NCI-H1048 (cell line): ENCODE measurements around the gene ARGLU1.

ENCODE experiments used
- DNase-seq: peaks from one replicate; lab custom pipeline; 2025; lab: John Stamatoyannopoulos, UW

The ARGLU1 gene

GRCh38 chr13:106586648-106587166 lies 18.8 kb upstream of the ARGLU1 start:
- no peak for DNase-seq

GRCh38 chr13:106581225-106581624 lies 13.3 kb upstream of the ARGLU1 start:
- DNase-seq, result no peak

DNA sequence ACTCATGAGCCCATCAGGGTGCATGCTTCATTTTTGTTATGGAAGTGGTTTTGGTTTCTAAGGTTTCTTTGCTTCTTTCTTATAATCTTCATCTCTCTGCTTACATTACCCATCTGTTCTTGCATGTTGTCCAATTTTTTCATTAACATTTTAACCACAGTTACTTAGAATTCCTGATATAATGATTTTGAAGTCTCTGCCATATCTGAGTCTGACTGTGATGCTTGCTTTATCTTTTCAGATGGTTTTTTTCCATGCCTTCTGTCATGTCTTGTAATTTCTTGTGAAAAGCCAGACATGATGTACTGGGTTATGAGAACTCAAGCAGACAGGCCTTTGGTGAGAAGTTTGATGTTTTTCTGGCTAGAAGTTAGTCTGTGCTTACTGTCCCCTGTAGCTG lies 8.0 kb upstream of the ARGLU1 start:
- DNase-seq, result no peak

GRCh38 chr13:106573868-106574267 lies 5.9 kb upstream of the ARGLU1 start:
- DNase-seq, result no peak

GRCh38 chr13:106573284-106573846 lies 5.4 kb upstream of the ARGLU1 start:
- DNase-seq, result no peak

GRCh38 chr13:106570299-106570852 lies 2.4 kb upstream of the ARGLU1 start:
- peak; percentile 83 for DNase-seq

DNA sequence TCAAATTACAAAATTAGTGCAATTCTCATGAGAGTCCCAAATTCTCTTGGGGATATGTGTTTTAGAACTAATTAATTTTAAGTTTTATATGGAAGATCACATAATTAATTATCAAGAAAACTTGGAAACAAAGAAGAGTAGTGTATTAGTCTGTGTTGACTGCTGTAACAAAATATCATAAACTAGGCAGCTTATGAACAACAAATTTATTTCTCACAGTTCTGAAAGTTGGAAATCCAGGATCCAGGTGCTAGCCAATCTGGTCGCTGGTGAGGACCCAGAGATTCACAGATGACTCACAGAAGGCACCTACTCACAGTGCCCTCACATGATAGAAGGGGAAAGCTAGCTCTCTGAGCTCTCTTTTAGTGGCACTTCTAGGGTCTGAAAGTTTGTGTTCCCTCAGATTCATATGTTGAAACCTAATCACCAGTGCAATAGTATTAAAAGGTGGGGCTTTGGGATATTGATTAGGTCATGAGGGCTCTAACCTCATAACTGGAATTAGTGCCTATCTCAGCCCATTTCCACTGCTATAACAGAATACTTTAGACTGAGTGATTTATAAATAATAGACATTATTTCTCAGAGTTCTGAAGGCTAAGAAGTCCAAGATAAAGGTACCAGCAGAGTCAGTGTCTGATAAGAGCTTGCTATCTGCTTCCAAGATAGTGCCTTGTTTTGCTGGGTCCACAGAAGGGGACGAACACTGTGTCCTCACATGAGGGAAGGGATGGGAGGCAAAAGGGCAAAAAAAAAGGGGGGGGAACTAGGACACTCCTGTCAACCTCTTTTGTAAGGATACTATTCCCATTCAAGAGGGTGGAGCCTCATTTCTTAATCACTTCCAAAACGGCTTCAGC lies 1.5 kb upstream of the ARGLU1 start:
- no peak for DNase-seq

DNA sequence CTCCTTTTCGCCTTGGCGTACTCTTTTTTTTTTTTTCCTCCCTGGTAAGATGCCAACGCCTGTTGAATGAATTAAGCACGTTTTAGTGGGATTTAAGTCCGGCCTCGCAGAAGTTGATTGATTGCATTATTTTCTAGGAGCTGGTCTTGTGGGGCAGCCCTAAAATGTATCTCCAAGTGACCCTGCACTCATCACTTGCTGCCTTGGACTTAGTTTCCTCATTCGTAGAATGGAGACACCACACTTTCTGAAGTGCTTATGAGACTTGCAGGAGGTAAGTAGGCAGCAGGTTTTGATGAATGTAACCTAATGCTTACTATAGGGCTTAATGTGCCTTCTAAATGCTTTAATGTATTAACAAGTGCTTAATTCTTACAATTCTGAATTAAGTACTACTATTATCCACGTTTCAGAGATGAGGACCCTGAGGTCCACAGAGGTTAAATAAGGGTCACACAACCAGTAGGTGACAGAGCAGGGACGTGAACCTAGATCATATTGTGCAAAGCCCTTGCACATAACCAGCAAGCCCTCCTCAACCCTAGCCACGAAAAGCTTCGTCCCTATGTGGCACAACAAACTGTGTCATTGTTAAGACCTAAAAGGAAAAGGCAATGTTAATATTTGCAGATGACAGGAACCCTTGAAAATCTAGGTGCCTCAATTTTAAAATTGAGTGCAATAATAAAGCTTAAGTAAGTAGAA lies 514 bp upstream of the ARGLU1 start:
- DNase-seq, result no peak

DNA sequence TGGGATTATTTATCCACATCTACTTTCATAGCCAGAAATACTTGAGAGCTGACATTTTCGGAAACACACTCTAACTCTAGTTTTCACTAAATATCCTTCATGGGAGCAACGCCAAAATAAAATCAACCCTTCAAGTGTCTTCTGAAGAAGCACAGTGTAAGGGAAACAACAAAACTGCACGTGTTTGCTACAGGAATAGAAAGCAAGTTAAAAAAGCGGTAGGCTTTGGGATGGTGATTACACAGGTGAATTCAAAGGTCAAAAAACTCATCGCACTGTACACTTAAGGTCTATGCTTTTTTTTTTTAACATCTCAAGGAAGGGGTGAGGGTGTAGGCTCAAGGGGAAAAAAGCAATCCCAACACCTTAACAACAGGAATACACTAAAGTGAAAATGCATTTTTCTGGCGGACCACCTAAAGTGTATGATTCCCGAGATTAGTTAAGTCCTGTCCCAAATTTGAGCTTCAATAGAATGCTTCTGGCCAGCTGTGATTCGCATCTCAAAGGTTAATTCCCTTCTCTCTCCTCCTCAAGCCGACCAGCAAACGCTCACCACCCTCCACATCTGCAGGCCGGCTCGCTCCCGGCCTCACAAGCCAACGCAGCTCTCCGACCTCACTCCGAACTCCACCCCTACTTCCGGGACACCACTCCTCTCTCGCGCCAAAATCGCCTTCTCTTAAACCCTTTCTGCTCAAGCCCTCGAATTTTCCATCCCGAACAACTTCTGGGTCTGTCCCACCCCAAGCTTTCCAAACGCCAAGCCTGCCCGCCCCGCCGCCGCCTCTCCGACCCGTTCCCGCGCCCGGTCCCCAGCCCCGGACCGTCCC lies 1.1 kb downstream of the ARGLU1 start:
- DNase-seq, result peak; percentile 15

- no peak for DNase-seq
These were observed 2.7 kb downstream of the ARGLU1 start for GRCh38 chr13:106565127-106565775.

DNA sequence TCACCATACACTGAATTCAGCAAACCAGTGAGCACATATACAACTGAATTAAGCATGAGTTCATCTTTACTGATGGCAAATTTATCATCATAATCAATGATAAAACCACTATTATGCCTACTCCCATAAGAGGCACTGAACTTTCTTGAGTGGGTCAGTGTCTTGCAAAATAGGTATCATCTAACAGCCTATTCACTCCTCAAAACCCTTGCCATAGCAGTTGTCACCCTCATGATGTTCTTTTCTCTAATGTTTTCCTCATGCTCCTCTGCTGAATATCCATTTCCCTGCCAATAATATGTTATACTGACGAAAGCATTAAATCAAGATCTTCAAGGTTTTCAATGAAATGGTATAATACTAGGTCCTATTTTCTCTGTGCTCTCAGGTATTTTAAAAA lies 5.6 kb downstream of the ARGLU1 start:
- no peak for DNase-seq

- DNase-seq, result no peak
These were observed 6.3 kb downstream of the ARGLU1 start for GRCh38 chr13:106561551-106562170.

- DNase-seq, result no peak
These were observed 7.1 kb downstream of the ARGLU1 start for GRCh38 chr13:106560821-106561220.

DNA sequence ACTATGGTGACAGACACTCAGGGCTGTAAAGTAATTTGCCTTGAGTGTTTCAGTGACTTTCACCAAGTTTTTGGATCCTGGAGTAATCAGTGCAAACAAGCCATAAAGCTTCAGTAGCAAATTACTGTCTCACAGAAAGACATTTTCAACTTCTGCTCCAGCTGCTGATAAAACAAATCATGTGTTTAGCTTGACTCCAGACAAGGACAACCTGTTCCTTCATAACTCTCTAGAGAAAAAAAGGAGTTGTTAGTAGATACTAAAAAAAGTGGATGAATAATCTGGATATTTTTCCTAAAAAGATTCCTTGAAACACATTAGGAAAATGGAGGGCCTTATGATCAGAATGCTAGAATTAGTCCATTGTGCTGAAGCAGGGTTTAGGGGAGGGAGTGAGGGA lies 9.4 kb downstream of the ARGLU1 start:
- no peak for DNase-seq

DNA sequence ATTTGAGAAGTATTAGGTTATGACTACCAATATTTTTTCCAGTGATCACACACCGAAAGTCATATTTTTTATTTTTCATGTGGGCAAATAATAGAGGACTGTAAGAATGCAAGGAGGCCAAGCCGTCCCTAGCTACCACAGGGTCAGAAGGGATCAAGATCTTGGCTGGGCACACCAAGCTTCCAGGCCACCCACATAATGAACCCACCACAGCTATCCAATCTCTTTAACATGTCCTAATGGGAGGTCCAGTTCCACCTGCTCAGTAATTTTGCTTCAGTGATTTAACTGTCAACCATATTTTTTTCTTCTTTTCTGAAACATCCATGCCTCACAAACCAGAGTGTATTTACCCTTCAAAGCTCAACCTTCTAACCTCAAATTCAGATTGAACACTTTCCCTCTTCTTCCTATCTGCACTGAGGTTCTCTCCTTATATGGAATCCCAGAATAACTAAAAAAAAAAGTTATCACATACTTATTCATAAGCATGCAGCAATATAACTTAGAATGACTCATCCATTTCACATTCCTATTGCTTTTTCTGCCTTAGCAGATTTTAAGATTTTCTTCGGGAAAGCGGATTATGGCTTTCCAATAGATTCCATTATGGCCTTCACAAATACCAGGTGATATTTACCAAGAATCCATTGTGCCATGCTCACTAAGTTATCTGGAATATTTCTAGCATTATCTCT lies 12.2 kb downstream of the ARGLU1 start:
- DNase-seq, result no peak

DNA sequence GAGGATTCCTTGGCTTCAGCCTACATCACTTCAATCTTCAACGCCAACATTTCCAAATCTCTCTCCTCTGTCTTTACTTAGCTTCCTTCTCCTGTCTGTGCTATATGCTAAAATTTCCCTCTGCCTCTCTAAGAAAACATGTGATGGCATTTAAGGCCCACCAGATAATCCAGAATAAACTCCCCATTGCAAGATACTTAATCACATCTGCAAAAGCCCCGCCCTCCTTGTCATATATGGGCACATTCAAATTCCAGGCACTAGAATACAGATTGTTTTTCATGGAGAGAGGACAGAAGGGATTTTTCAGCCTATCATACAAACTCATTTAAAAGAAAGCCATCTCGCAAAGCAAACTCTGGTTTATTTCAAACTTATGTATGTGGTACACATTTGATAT lies 16.2 kb downstream of the ARGLU1 start:
- no peak for DNase-seq

- no peak for DNase-seq
These were observed 16.6 kb downstream of the ARGLU1 start for GRCh38 chr13:106551350-106551749.

DNA sequence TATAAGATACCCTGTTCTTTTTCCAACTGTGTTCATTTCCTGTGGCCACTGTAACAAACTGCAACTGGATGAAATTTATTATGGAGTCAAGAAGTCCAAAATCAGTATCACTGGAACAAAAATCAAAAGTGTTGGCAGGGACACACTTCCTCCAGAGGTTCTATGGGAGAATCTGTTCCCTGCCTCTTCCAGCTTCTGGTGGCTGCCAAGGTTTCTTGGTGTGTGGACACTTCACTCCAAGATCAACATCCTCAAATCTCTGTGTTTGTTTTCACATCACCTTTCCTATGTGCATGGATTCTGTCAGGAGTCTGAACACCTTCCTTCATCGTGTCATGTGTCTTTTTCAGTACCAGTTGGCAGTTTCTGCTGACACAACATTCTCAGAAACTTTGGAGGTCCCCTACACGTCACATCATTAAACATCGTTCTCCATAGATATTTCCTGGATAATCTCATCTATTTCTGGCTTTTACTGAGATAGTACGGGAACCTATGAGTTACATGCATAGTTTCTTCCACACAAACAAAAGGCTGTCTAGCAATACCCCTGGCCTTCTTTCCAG lies 17.3 kb downstream of the ARGLU1 start:
- no peak for DNase-seq

GRCh38 chr13:106548064-106548696 lies 19.8 kb downstream of the ARGLU1 start:
- no peak for DNase-seq
